GM18951 (cell line): Measurements from ENCODE around the gene CIAO2A.

Source experiments
- POLR2A ChIP-seq: IDR thresholded peaks from 4 replicates; pipeline ENCODE4 v1.6.1; 2011; ENCODE audit warnings: mild to moderate bottlenecking; ENCODE audit not compliant: insufficient read length, insufficient read depth; ENCODE audit errors: extremely low read depth
- in situ Hi-C: fragments of 300-500 bp; cut with MboI; formaldehyde crosslinking; loops from one replicate; pipeline ENCODE4 v1.12.0; 2022; ENCODE audit warnings: low sequenced_read_pairs, mixed read lengths, inconsistent platforms; ENCODE audit not compliant: unreplicated experiment

Gene CIAO2A

GRCh38 chr15:64071931-64072765, 21.5 kb downstream of the CIAO2A start:
- in situ Hi-C loops = loop anchor here (25.0 kb wide), 3 partner anchors 335 to 785 kb away; partner anchors contain the start of gene APH1B

GRCh38 chr15:64070965-64071851, 22.4 kb downstream of the CIAO2A start:
- in situ Hi-C loops = loop anchor here (25.0 kb wide), 3 partner anchors 334 to 784 kb away; partner anchors contain the start of gene APH1B
- TF ChIP-seq POLR2A = no peak

More at GRCh38 chr15:64071931-64072765, 21.5 kb downstream of the CIAO2A start:
- no peak for TF ChIP-seq POLR2A

- in situ Hi-C loops = loop anchor here (25.0 kb wide), 3 partner anchors 333 to 783 kb away; partner anchors contain the start of gene APH1B
- no peak for TF ChIP-seq POLR2A
Measured at GRCh38 chr15:64070106-64070505, 23.5 kb downstream of the CIAO2A start.

- in situ Hi-C loops = loop anchor here (10.0 to 25.0 kb wide), 4 partner anchors 331 to 781 kb away; partner anchors contain the start of gene APH1B
- no peak for TF ChIP-seq POLR2A
Measured at GRCh38 chr15:64068133-64068532, 25.5 kb downstream of the CIAO2A start.

- in situ Hi-C loops = loop anchor here (10.0 to 25.0 kb wide), 4 partner anchors 330 to 780 kb away; partner anchors contain the start of gene APH1B
- no peak for TF ChIP-seq POLR2A
Measured at GRCh38 chr15:64067564-64068030, 26.0 kb downstream of the CIAO2A start.

- no peak for TF ChIP-seq POLR2A
- in situ Hi-C loops = loop anchor here (10.0 to 25.0 kb wide), 4 partner anchors 329 to 779 kb away; partner anchors contain the start of gene APH1B
Measured at GRCh38 chr15:64066451-64066850, 27.2 kb downstream of the CIAO2A start.

GRCh38 chr15:64060716-64061115, 32.9 kb downstream of the CIAO2A start:
- TF ChIP-seq POLR2A = no peak
- in situ Hi-C loops = loop anchor here (10.0 to 25.0 kb wide), 4 partner anchors 323 to 773 kb away; partner anchors contain the start of gene APH1B

- in situ Hi-C loops = loop anchor here (25.0 kb wide), 3 partner anchors 322 to 772 kb away; partner anchors contain the start of gene APH1B
Measured at GRCh38 chr15:64059104-64059503, 34.5 kb downstream of the CIAO2A start.

- no peak for TF ChIP-seq POLR2A
- in situ Hi-C loops = loop anchor here (25.0 kb wide), 3 partner anchors 321 to 771 kb away; partner anchors contain the start of gene APH1B
Measured at GRCh38 chr15:64058279-64058678, 35.4 kb downstream of the CIAO2A start.

- in situ Hi-C loops = loop anchor here (25.0 kb wide), 3 partner anchors 316 to 766 kb away; partner anchors contain the start of gene APH1B
Measured at GRCh38 chr15:64053674-64054073, 40.0 kb downstream of the CIAO2A start.

- no peak for TF ChIP-seq POLR2A
- in situ Hi-C loops = loop anchor here (25.0 kb wide), 3 partner anchors 316 to 766 kb away; partner anchors contain the start of gene APH1B
Measured at GRCh38 chr15:64052925-64053491, 40.6 kb downstream of the CIAO2A start.
